Left kidney (tissue), 2 donors: ENCODE measurements around the gene PARD3. TPM values are rescaled to one million over a fixed set of nuclear protein-coding genes. Genes with fewer than 3 reads are reported as not detected.

Source experiments
- DNase-seq: peaks from one replicate; pipeline ENCODE4 v3.0.0-alpha.2; 2013
- polyA plus RNA-seq: library from polyadenylated mRNA; unstranded; fragments of 120-200 nt; gene quantifications from one replicate; pipeline ENCODE4 v1.2.1, GENCODE V29; 2013; ENCODE audit not compliant: insufficient read length

The PARD3 gene
- polyA plus RNA-seq, 1 donor = 81.9 TPM

DNA sequence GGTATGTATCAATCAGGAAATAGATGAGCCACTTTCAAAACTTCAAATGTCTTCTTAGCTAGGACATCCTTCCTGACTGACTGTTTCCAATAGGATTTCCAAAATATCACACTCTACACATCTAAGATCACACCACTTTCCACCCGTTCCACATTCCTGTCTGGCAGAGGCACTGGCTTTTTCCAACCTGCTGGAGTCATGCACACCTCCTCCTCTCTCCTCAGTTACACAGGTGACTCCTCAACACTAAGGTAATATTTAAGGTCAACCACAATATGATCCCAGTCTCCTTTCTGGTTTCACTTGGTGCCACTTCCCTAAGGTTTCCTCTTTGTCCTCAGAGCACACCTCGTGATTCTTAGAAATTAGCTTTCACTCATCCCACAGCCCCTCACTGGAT lies 196.5 kb downstream of the PARD3 start:
- no peak for DNase-seq

DNA sequence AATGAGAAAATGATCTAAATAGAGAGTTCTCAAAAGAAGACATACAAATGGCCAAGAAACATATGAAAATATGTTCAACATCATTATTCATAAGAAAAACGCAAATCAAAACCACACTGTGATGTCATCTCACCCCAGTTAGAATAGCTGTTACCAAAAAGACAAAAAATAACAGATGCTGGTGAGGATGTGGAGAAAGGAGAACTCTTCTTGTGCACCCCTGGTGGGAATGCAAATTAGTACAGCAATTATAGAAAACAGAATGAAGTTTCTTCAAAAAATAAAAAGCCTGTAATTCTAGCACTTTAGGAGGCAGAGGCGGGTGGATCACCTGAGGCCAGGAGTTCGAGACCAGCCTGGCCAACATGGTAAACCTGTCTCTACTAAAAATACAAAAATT lies 199.3 kb downstream of the PARD3 start:
- no peak for DNase-seq

- no peak for DNase-seq
Measured at GRCh38 chr10:34613491-34613890, 201.6 kb downstream of the PARD3 start.

GRCh38 chr10:34612938-34613337 lies 202.2 kb downstream of the PARD3 start:
- DNase-seq = no peak

GRCh38 chr10:34612446-34612845 lies 202.7 kb downstream of the PARD3 start:
- DNase-seq = no peak

GRCh38 chr10:34609287-34609940 lies 205.7 kb downstream of the PARD3 start:
- no peak for DNase-seq

- DNase-seq = no peak
Measured at GRCh38 chr10:34607894-34608293, 207.2 kb downstream of the PARD3 start.

GRCh38 chr10:34606890-34607289 lies 208.2 kb downstream of the PARD3 start:
- DNase-seq = no peak

DNA sequence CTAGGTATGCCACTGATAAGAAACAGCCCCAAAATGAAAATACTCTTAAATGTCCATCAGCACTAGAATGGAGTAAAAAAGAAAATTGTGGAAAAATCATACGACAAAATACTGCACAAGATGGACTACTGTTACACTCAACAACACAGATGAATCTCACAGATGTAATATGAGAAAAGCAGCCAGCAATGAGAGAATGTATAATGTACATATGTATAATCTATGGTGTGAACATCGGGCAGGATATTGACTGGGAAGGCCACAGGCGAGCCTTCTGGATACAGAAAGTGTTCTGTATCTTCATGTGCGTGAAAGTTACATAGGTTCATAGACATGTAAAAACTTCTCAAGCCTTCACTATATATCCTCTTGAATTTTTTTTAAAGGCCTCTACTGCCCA lies 212.6 kb downstream of the PARD3 start:
- no peak for DNase-seq

DNA sequence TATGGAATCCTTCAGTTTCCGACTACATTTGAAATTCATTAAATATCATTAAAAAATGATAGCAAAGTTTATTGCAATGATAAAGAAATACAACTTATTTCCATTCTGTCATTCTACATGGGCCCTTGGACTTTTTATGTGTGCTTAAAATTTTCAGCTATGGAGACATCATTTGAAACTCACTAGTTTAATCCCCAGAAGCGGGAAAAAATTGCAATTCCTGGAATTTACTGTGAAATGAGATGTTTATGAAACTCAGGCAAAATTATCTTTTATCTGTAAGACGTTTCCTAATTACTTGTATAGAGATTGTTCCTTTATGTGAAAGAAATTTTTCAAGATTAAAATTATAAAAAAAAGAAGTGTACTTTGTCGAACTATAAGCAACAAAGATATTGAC lies 213.4 kb downstream of the PARD3 start:
- DNase-seq = no peak

DNA sequence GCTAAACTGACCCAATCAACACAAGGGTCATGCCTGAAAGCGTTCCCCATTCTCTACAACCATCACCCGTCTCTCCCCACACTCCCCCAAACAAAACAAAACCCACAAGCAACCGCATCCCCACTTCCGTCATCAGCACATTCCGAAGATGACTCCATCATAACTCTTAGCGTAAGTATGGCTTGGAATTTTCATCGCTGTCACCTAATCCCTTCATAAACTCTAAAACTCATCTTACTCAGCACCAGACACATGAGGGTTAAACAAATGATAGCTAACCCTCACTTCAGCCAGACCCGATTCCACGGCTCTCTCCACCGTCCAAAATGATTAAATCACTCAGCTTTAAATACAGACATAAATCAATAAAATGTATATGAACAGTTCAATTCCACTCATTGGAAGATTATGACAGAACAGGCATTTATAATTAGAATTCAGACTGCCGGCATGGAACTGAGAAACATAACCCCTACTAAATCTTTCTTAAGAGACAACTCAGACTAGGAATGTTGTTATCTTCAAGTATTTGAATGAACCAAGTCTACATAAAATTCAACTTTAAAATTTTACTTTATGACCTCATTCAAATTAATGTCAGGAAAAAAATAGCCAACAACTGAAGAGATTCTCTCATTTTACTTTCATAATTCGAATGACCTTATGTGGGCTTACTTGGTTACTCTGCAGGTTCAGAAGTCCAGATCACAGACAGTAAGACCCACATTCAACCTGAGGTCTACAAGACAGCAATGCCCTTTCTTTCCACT lies 215.9 kb downstream of the PARD3 start:
- no peak for DNase-seq

DNA sequence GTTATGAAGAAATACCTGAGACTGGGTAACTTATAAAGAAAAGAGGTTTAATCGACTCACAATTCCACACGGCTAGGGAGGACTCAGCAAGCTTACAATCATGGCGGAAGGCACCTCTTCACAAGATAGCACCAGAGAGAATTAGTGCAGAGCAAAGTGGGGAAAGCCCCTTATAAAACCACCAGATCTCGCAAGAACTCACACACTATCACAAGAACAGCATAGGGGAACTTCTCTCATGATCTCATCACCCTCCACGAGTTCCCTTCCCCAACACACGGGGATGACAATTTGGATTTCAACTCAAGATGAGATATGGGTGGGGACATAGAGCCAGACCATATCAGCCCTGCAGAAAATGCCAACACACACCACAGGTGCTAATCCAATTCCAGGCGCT lies 218.7 kb downstream of the PARD3 start:
- no peak for DNase-seq

- DNase-seq = no peak
Measured at GRCh38 chr10:34593930-34594329, 221.2 kb downstream of the PARD3 start.

DNA sequence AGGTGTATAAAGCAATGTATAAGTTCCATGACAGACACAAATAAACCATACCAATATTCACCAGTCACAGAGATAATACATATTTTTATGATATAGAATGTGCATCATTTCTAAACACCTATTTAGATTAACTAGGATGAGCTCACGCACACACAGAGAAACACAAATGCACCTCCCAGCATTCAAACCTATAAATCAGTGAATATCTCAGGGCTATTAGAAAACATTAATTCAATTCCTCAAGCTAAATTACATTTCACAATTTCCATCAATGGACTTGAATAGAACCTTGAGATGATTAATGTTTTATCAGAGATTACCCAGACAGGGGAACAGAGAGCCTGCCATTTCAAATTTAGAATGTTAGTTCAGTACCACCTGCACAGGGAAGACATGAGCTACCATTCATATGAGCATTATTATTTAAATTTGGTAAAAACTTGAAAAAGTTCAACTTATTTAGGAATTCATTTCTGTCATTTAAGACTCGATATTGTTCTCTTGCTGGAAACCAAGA lies 221.7 kb downstream of the PARD3 start:
- no peak for DNase-seq

- no peak for DNase-seq
Measured at GRCh38 chr10:34590793-34591192, 224.3 kb downstream of the PARD3 start.

DNA sequence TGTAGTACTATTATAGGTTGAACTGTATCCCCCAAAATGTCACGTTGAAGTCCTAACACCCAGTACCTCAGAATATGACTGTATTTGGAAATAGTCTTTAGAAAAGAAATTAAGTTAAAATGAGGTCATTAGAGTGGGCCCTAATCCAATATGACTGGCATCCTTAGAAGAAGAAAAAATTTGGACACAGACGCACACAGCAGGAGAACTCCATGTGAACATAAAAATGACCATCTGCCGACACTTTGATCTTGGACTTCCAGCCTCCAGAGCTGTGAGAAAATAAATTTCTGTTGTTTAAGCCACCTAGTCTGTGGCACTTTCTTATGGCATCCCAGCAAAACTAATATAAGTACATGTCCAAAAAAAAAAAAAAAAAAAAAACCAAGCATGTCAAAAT lies 225.8 kb downstream of the PARD3 start:
- no peak for DNase-seq

- no peak for DNase-seq
Measured at GRCh38 chr10:34587680-34588019, 227.4 kb downstream of the PARD3 start.

DNA sequence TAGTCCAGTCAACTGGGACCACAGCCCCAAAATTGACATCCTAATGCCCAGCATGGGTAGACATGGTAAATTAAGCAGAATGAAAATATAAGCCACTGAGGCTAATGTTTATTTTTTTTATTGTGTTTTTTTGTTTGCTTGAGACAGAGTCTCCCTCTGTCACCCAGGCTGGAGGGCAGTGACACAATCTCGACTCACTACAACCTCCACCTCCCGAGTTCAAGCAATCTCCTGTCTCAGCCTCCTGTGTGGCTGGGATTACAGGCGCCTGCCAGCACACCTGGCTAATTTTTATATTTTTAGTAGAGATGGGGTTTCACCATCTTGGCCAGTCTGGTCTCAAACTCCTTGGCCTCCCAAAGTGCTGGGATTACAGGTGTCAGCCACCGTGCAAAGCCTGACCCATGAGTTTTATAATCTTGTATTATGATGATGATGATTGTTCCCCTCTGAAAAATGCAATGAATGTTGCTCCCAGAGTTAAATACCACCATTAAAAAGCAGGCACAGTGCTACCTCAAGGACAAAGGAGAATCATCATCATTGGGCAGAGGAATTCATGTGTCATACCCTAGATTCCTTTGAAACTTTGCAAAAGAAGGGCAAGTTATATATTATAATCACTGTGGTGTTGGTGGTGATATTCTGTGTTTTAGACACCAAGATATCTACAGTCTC lies 228.0 kb downstream of the PARD3 start:
- no peak for DNase-seq

GRCh38 chr10:34585422-34586112 lies 229.5 kb downstream of the PARD3 start:
- DNase-seq = no peak

DNA sequence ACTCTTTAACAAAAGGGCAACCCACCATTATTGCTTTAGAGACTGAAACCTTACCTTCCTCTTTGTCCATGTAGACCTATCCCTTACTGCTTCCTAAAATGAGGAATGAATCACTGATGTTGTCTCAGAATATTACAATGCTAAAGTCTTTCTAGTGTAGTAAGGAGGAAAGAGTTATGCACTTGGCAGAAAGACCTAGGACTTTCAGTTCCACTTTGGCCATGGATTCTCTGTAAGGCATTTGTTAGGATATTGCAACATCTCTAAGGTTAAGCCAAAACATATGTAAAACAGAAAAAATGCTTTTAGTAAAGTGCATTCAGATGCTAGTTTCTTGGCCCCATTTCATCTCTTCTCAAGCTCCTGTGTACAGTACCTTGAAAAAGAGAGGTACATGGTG lies 230.9 kb downstream of the PARD3 start:
- DNase-seq = no peak

DNA sequence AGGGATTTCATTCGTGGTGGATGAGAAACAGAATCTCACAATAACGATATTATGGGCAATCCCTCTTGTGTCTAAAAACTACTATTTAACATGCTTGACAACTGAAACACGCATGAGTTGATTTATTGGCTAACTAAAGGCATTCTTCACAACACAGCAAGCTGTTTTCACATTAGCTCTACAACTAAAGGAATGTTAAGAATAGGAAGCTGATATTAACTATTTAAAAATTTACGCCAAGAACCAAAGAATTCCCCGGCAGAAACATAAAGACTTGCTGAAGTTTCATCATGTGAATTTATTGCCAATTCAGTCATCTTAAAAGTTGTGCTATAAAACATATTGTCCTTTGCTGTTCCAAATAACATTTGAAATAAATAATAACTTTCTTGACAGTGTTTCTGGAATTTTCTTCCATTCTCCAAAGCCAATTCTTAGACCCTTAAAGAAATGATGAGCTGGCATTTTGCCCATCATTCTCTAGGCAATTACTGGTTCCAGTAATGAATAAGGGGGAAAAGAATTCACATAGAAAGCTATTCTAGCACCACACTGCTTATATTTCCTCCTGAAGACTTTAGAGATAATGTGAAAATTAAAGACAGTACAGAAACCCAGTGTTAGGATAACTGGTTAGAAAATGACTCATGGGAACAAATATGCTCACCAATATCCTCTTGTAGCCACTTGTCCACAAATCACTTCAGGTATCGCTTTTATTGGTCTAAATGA lies 233.1 kb downstream of the PARD3 start:
- DNase-seq = peak; percentile 17

DNA sequence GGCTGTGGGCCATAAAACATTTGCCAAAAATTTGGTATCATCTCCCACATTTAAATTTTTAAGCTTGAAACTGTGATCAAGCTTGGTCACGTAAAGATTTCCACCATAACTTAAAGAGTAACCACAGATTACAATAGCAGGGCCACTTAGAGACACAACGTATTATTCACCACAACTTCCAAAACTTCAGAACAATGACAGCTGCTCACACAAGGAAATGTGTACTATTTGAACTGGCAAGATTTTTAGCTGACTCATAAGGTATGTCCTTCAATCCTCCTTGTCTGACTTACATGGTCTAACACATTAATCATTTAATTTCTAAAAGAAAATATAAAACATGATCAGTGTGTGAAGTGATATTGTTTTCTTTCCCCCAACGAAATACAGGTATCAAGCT lies 234.5 kb downstream of the PARD3 start:
- no peak for DNase-seq
